Thyroid gland (tissue), 4 donors: ENCODE measurements around the gene LPP. TPM values are rescaled to one million over a fixed set of nuclear protein-coding genes. Genes with fewer than 3 reads are reported as not detected.

Experiments used
- DNase-seq, 2 donors: peaks; one replicate each; pipeline ENCODE4 v3.0.0-alpha.2; 2019
- H3K27ac ChIP-seq, 3 donors: fragments of 200-600 bp; sonication (generic); 1 replicate in 2 of 3; 2 replicates in 1 of 3; pipeline ENCODE4 v1.5.1; 2016 to 2019; ENCODE audit warnings: mild to moderate bottlenecking in 1 of 3, moderate library complexity in 1 of 3
- H3K27me3 ChIP-seq: fragments of 200-600 bp; sonication (generic); one replicate; pipeline ENCODE4 v1.5.1; 2019
- H3K36me3 ChIP-seq, 2 donors: fragments of 200-600 bp; sonication (generic); one replicate each; pipeline ENCODE4 v1.5.1; 2016 to 2019
- H3K4me1 ChIP-seq, 2 donors: fragments of 200-600 bp; sonication (generic); one replicate each; pipeline ENCODE4 v1.5.1; 2017 to 2019
- H3K4me3 ChIP-seq, 3 donors: fragments of 200-600 bp; sonication (generic); replicated peaks in 1 of 3; 1 replicate in 2 of 3; 2 replicates in 1 of 3; pipeline ENCODE4 v1.5.1; 2016; ENCODE audit warnings: mild to moderate bottlenecking in 1 of 3
- H3K9me3 ChIP-seq: fragments of 200-600 bp; sonication (generic); one replicate; pipeline ENCODE4 v1.5.1; 2017
- POLR2A ChIP-seq, 2 donors: fragments of 450-650 bp; IDR thresholded peaks; one replicate each; pipeline ENCODE4 v1.6.1; 2017; ENCODE audit warnings: antibody characterized with exemption in 2 of 2, mild to moderate bottlenecking in 2 of 2, moderate library complexity in 1 of 2
- WGBS, 2 donors: methylation state at CpG; one replicate each; pipeline ENCODE4 v1.1.5; 2017; 5-methylcytosine and 5-hydroxymethylcytosine counted together
- intact Hi-C: fragments of 100-400 bp; cut with DNase I; formaldehyde crosslinking; loops from one replicate; pipeline ENCODE4 v1.15.1; 2023
- total RNA-seq, 4 donors: library from RNA; depleted of rRNA; stranded (reverse); fragments of >200 nt; gene quantifications; one replicate each; pipeline ENCODE4 v1.2.3, GENCODE V29; 2016
- TF ChIP-seq, protein P1 (sequence below), 6 experiments: fragments of 200-600 bp in 3 of 6; fragments of 450-650 bp in 3 of 6; sonication (generic) in 3 of 6; IDR thresholded peaks; one replicate each; pipeline ENCODE4 v1.5.1; 2016 to 2019; ENCODE audit warnings: antibody characterized with exemption in 6 of 6, mild to moderate bottlenecking in 2 of 6, inconsistent platforms in 1 of 6, moderate library complexity in 1 of 6

The LPP gene
- total RNA-seq, 4 donors from 2014 or later, result 79.0 to 141 (median 82.8) TPM

DNA sequence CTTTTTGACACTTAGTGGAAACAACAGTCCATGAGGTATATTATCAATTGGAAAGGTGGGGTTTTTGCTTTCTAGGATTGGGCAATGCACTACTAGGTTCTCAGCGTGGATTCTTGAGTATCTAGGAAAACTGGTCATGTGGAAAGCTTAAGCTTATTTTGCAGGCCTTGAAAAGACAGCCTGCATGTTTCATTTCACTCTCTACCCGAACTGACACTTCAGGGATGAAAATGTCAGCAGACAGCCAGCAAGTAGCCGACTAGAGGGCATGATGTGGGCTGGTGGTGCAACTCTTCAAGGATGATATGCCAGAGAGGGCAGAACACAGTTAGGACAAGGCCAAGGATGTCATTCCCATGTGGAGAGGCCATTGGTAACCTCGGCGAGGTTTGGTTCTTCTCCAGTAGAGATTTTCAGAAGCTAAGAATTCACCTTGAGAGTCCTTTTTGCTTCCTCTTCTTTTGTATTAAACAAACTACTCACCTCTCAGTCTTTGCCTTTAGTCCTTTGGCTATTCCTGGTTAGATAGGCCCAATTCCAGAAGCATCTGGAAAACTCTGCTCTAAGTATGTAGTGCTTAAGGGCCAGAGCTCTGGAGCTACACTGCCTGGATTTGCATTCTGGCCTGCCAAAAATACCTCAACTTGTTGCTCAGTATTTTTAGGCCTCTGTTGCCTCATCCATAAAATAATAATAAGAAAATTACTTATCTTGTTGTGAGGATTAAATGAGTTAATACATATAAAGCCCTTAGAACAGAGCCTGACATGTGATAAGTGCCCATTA lies 17.9 kb downstream of the LPP start:
- peak; percentile 62 to 66 for DNase-seq
- Histone ChIP-seq H3K27ac (peak overlapping the region; percentile 51 to 75 (median 57)), H3K4me1 (peaks cover 6 to 17% of the 10 kb centered on the region in 2 donors), H3K9me3 (no peaks in the 10 kb centered on the region), H3K4me3 (no peak overlapping the region), H3K27me3 (no peaks in the 10 kb centered on the region), H3K36me3 (no peaks in the 10 kb centered on the region)
- intact Hi-C loops, result no loop called here
- 33 to 40% methylated on average over 5 of the region's 5 CpGs for WGBS, 2 donors
- TF ChIP-seq, protein P1, sequence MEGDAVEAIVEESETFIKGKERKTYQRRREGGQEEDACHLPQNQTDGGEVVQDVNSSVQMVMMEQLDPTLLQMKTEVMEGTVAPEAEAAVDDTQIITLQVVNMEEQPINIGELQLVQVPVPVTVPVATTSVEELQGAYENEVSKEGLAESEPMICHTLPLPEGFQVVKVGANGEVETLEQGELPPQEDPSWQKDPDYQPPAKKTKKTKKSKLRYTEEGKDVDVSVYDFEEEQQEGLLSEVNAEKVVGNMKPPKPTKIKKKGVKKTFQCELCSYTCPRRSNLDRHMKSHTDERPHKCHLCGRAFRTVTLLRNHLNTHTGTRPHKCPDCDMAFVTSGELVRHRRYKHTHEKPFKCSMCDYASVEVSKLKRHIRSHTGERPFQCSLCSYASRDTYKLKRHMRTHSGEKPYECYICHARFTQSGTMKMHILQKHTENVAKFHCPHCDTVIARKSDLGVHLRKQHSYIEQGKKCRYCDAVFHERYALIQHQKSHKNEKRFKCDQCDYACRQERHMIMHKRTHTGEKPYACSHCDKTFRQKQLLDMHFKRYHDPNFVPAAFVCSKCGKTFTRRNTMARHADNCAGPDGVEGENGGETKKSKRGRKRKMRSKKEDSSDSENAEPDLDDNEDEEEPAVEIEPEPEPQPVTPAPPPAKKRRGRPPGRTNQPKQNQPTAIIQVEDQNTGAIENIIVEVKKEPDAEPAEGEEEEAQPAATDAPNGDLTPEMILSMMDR (IDR thresholded peaks at IDR 0.05), result peak in 1 of 6 experiments; percentile 7
- TF ChIP-seq POLR2A (IDR thresholded peaks at IDR 0.05), result peak in 1 of 2 donors; percentile 21

DNA sequence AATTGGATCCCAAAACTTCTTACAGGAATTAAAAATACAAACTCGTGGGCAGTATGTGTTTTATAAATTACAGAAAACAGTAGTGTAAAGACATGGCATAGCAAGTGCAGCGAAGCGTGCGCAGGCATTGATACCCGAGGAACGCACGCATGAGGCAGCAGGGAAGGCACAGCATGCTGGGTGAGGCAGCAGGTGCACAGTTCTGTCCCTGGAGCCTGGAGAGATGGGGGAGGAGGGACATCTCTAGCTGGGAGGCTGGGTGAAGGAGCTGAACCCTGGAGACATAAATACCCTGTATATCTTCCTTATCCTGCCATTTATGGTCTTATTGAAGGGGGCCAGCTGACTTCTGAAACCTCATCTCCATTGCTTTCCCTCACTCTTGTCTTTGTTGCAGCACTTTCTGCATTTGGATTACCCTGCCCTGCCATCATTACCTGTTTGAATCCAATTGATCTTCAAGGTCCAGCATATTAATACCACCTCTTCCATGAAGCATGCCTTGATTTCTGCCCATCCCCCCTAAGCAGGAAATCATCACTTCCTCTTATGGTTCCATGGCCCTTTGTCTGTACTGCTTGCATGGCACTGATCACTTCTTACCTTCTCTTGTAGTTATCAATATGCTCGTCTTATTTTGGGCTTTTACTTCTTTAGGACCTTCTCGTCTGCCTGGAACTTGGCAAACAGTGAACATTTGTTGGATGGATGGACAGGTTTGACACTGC lies 20.5 kb downstream of the LPP start:
- H3K27me3 ChIP-seq, result no peaks in the 10 kb centered on the region
- no peak for TF ChIP-seq POLR2A (IDR thresholded peaks at IDR 0.05)
- TF ChIP-seq, protein P1 (IDR thresholded peaks at IDR 0.05), result no peak

GRCh38 chr3:188176476-188176875 lies 22.5 kb downstream of the LPP start:
- Histone ChIP-seq H3K27me3 (no peaks in the 10 kb centered on the region), H3K27ac (no peak overlapping the region), H3K4me3 (no peak overlapping the region), H3K9me3 (no peaks in the 10 kb centered on the region), H3K4me1 (peaks cover 23 to 38% of the 10 kb centered on the region in 2 donors), H3K36me3 (no peaks in the 10 kb centered on the region)
- no peak for TF ChIP-seq POLR2A (IDR thresholded peaks at IDR 0.05)
- TF ChIP-seq, protein P1 (IDR thresholded peaks at IDR 0.05), result no peak
- intact Hi-C loops, result no loop called here
- no peak for DNase-seq

More for the DNA sequence above, 20.5 kb downstream of the LPP start:
- H3K9me3 ChIP-seq, result no peaks in the 10 kb centered on the region
- WGBS, 2 donors, result 87 to 89% methylated on average over 9 of the region's 9 CpGs
- H3K4me3 ChIP-seq, result no peak overlapping the region
- no peak for DNase-seq
- no peaks in the 10 kb centered on the region for H3K36me3 ChIP-seq
- no peak overlapping the region for H3K27ac ChIP-seq
- intact Hi-C loops, result no loop called here
- H3K4me1 ChIP-seq, result peaks cover 15 to 32% of the 10 kb centered on the region in 2 donors

- 89 to 90% methylated on average over 2 of the region's 2 CpGs for WGBS, 2 donors
- no peak overlapping the region for H3K27ac ChIP-seq
- peaks cover 22 to 34% of the 10 kb centered on the region in 2 donors for H3K4me1 ChIP-seq
- H3K9me3 ChIP-seq, result no peaks in the 10 kb centered on the region
- no peak for TF ChIP-seq POLR2A (IDR thresholded peaks at IDR 0.05)
- intact Hi-C loops, result no loop called here
- no peaks in the 10 kb centered on the region for H3K36me3 ChIP-seq
- no peak for DNase-seq
- H3K27me3 ChIP-seq, result no peaks in the 10 kb centered on the region
- H3K4me3 ChIP-seq, result no peak overlapping the region
Observed at GRCh38 chr3:188176884-188177283, 22.9 kb downstream of the LPP start.

DNA sequence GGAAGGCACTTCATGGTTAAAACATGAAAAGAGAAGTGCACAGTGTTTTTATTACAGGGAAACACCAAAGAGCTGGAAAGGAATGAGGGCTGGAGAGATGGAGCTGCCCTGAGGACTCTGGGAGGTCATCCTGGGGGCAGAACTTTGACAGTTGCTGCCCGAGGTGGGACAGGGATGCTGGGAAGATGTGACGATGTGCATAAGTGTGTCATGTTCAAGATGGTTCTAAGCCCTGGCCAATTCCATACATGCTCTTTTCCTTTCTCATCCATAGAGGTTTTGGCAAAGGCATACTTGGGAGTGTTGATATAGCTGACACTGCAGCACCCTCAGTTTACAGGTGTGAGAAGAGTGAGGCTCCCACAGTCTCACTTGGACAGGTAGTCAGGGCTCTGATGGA lies 23.8 kb downstream of the LPP start:
- H3K27me3 ChIP-seq, result no peaks in the 10 kb centered on the region
- no peak for TF ChIP-seq POLR2A (IDR thresholded peaks at IDR 0.05)
- TF ChIP-seq, protein P1 (IDR thresholded peaks at IDR 0.05), result no peak
- H3K4me3 ChIP-seq, result no peak overlapping the region
- intact Hi-C loops, result no loop called here
- H3K36me3 ChIP-seq, result no peaks in the 10 kb centered on the region
- peaks cover 17 to 29% of the 10 kb centered on the region in 2 donors for H3K4me1 ChIP-seq
- no peak overlapping the region for H3K27ac ChIP-seq
- no peak for DNase-seq
- WGBS, 2 donors, result 77 to 88% methylated on average over 2 of the region's 2 CpGs
- H3K9me3 ChIP-seq, result no peaks in the 10 kb centered on the region
